MM.1S (cell line): ENCODE measurements around the gene UBASH3A.

ENCODE experiments used
- DNase-seq: peaks from one replicate; pipeline ENCODE4 v3.0.0-alpha.2; 2015
- H2AFZ ChIP-seq: fragments of 300-600 bp; sonication (generic); 2 replicates; pipeline ENCODE4 v1.6.0; 2016; ENCODE audit warnings: antibody characterized with exemption, low read length
- H3F3A ChIP-seq: fragments of 300-600 bp; sonication (generic); 2 replicates; pipeline ENCODE4 v1.6.1; 2016; ENCODE audit warnings: mild to moderate bottlenecking, antibody characterized with exemption, low read length, moderate library complexity, mixed read lengths; ENCODE audit not compliant: insufficient read depth
- H3K27ac ChIP-seq: fragments of 300-600 bp; sonication (generic); 2 replicates; pipeline ENCODE4 v1.5.1; 2016; ENCODE audit warnings: mild to moderate bottlenecking, low read length
- H3K27me3 ChIP-seq: fragments of 300-600 bp; sonication (generic); replicated peaks from 2 replicates; pipeline ENCODE4 v1.6.0; 2016; ENCODE audit warnings: low read length; ENCODE audit not compliant: insufficient read depth
- H3K36me3 ChIP-seq: fragments of 300-600 bp; sonication (generic); replicated peaks from 2 replicates; pipeline ENCODE4 v1.6.1; 2016; ENCODE audit warnings: mild to moderate bottlenecking, low read length, mixed read lengths; ENCODE audit not compliant: insufficient read depth
- H3K4me1 ChIP-seq: fragments of 300-600 bp; sonication (generic); 2 replicates; pipeline ENCODE4 v1.6.1; 2016; ENCODE audit warnings: low read length, mixed read lengths
- H3K4me2 ChIP-seq: fragments of 300-600 bp; sonication (generic); 2 replicates; pipeline ENCODE4 v1.6.0; 2016; ENCODE audit warnings: low read depth, low read length
- H3K4me3 ChIP-seq: fragments of 300-600 bp; sonication (generic); 2 replicates; pipeline ENCODE4 v1.5.1; 2016; ENCODE audit warnings: low read length, mixed read lengths
- H3K79me2 ChIP-seq: fragments of 300-600 bp; sonication (generic); 2 replicates; pipeline ENCODE4 v1.6.1; 2016; ENCODE audit warnings: mixed run types, low read length, mixed read lengths
- H3K9ac ChIP-seq: fragments of 300-600 bp; sonication (generic); 2 replicates; pipeline ENCODE4 v1.6.1; 2016; ENCODE audit warnings: low read length, mixed read lengths
- H3K9me2 ChIP-seq: fragments of 300-600 bp; sonication (generic); replicated peaks from 2 replicates; pipeline ENCODE4 v1.6.1; 2016; ENCODE audit warnings: mild to moderate bottlenecking, low read length, mixed read lengths; ENCODE audit not compliant: insufficient read depth
- H3K9me3 ChIP-seq: fragments of 300-600 bp; sonication (generic); replicated peaks from 2 replicates; pipeline ENCODE4 v1.6.1; 2016; ENCODE audit warnings: mild to moderate bottlenecking, low read length, mixed read lengths; ENCODE audit not compliant: insufficient read depth
- H4K20me1 ChIP-seq: fragments of 300-600 bp; sonication (generic); 2 replicates; pipeline ENCODE4 v1.6.1; 2016; ENCODE audit warnings: mild to moderate bottlenecking, low read length, moderate library complexity, mixed read lengths; ENCODE audit not compliant: insufficient read depth
- EZH2 ChIP-seq: fragments of 300-600 bp; sonication (generic); optimal IDR thresholded peaks from 2 replicates; pipeline ENCODE3; 2017; ENCODE audit warnings: low read depth, mild to moderate bottlenecking, antibody characterized with exemption, low read length, mixed read lengths
- EZH2phosphoT487 ChIP-seq: fragments of 300-600 bp; sonication (generic); IDR thresholded peaks from 2 replicates; pipeline ENCODE4 v1.6.1; 2018; ENCODE audit warnings: antibody characterized with exemption, low read length
- TF ChIP-seq, protein P1 (sequence below): fragments of 300-600 bp; sonication (generic); IDR thresholded peaks from 2 replicates; pipeline ENCODE4 v1.5.1; 2016; ENCODE audit warnings: antibody characterized with exemption, low read length, mixed read lengths

The UBASH3A gene

DNA sequence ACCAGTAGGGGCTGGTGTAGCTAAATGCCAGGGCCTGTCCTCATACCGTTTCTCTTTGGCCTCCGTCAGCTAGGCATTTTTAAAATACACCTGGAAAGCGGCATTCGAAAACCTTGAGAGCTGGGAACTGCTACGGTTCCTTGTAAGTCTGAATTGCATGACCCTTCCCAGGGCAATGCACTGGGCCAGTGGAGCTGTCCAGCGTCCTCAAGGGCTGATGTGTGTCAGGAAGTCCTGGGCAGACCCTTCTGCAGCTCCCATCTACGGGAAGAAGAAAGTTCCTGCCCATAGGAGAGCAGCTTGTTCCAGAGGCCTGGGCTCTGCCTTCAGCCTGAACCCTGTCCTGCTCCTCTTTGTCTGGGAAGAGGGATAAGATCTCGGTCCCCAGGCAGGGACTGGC is 34.1 kb downstream of the UBASH3A start:
- no peak overlapping the region for H3K9ac ChIP-seq
- no peak overlapping the region for H3K27ac ChIP-seq
- no peaks in the 10 kb centered on the region for H3K4me1 ChIP-seq
- H3K27me3 ChIP-seq = peaks cover 99% of the 10 kb centered on the region
- TF ChIP-seq EZH2phosphoT487 (no peak), EZH2 (no peak)
- TF ChIP-seq, protein P1, sequence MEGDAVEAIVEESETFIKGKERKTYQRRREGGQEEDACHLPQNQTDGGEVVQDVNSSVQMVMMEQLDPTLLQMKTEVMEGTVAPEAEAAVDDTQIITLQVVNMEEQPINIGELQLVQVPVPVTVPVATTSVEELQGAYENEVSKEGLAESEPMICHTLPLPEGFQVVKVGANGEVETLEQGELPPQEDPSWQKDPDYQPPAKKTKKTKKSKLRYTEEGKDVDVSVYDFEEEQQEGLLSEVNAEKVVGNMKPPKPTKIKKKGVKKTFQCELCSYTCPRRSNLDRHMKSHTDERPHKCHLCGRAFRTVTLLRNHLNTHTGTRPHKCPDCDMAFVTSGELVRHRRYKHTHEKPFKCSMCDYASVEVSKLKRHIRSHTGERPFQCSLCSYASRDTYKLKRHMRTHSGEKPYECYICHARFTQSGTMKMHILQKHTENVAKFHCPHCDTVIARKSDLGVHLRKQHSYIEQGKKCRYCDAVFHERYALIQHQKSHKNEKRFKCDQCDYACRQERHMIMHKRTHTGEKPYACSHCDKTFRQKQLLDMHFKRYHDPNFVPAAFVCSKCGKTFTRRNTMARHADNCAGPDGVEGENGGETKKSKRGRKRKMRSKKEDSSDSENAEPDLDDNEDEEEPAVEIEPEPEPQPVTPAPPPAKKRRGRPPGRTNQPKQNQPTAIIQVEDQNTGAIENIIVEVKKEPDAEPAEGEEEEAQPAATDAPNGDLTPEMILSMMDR = no peak
- DNase-seq = peak; percentile 27
- H3K4me2 ChIP-seq = no peak overlapping the region
- no peak overlapping the region for H3K4me3 ChIP-seq
- no peaks in the 10 kb centered on the region for H3F3A ChIP-seq
- H3K36me3 ChIP-seq = no peaks in the 10 kb centered on the region
- no peaks in the 10 kb centered on the region for H4K20me1 ChIP-seq
- H2AFZ ChIP-seq = no peak overlapping the region
- no peaks in the 10 kb centered on the region for H3K79me2 ChIP-seq
- no peaks in the 10 kb centered on the region for H3K9me3 ChIP-seq
- no peaks in the 10 kb centered on the region for H3K9me2 ChIP-seq

DNA sequence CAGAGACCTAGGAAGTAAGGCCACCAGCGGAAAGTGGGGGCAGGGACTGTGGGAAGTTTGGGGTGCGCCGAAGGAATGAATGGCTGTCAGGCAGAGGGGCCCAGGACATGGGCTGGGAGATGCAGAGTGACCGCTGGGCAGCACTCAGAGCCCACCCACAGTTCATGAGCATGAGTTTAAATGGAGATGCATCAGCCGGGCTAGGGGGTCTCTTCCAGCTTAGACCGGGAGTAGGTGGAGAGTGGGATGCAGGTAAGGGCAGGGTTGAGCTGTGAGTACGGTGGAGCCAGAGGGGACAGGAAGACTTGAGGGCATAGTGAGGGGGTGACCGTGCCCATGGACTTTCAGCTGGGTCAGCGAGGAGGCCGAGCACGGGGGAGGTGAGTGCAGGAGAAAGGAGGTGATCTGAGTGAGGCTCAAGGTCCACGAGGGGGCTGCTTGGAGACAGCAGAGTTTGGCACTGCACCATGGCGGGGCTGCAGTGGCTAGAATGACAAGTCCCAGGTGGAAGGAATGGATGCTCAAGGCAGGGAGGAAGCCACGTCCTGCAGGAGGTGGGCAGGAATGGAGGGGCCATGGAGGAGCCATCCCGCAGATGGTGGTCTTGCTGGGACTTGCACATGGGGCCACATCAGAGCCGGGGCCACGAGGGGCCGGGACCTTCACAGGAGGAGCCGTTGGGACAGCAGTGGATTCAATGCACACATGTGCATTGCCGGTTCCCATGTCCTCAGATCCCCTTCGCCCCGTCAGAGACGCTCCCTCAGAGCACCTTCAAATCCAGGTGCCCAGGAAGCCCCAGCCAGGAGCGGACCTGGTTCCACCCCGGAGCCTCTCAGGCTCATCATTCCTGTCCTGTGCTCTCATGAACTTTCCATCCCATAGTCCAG is 34.9 kb downstream of the UBASH3A start:
- no peak overlapping the region for H3K9ac ChIP-seq
- H3K79me2 ChIP-seq = no peaks in the 10 kb centered on the region
- H3F3A ChIP-seq = no peaks in the 10 kb centered on the region
- peaks cover 99% of the 10 kb centered on the region for H3K27me3 ChIP-seq
- no peak for DNase-seq
- H2AFZ ChIP-seq = no peak overlapping the region
- H3K4me1 ChIP-seq = no peaks in the 10 kb centered on the region
- no peaks in the 10 kb centered on the region for H3K36me3 ChIP-seq
- no peak overlapping the region for H3K27ac ChIP-seq
- TF ChIP-seq EZH2phosphoT487 = no peak
- TF ChIP-seq, protein P1 = no peak
- no peak for TF ChIP-seq EZH2
- H3K9me3 ChIP-seq = no peaks in the 10 kb centered on the region
- H3K4me3 ChIP-seq = no peak overlapping the region
- no peak overlapping the region for H3K4me2 ChIP-seq
- no peaks in the 10 kb centered on the region for H4K20me1 ChIP-seq
- no peaks in the 10 kb centered on the region for H3K9me2 ChIP-seq

DNA sequence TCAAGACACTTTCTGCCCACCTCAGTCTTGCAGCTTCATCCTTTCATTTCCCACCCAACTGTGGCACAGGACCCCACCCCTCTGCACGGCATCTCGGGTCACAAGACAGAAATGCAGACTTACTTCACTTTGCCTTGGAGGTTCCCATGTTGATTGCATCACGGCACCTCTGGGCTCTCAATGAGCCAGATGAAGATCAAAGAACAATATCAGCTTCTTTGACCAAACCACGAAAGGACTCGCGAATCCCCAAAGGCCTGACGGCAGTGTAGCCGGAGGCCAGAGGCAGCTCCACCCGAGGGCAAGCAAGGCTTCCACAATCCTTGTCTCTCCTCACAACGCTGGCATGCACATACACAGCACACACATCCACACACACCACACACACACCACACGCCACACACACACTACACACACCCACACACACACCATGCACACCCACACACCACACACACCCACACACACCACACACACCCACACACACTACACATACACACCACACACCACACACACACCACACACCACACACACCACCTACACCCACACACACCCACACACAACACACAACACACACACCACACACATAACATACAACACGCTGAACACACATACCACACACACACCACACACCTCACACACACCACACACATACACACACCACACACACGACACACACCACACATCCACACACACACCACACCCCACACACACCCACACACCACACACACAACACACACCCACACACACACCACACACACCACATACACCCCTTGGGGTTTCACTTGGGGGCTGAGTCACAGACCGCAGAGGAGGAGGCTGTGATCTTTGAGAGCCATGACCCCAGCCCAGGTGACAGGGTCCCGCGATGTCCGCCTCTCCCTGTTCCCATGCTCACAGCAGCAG is 35.8 kb downstream of the UBASH3A start:
- H3F3A ChIP-seq = no peaks in the 10 kb centered on the region
- H3K27ac ChIP-seq = no peak overlapping the region
- H3K4me1 ChIP-seq = no peaks in the 10 kb centered on the region
- DNase-seq = no peak
- H4K20me1 ChIP-seq = no peaks in the 10 kb centered on the region
- TF ChIP-seq, protein P1 = no peak
- TF ChIP-seq EZH2phosphoT487 (no peak), EZH2 (no peak)
- H3K9ac ChIP-seq = no peak overlapping the region
- H3K27me3 ChIP-seq = peaks cover 99% of the 10 kb centered on the region
- H3K4me3 ChIP-seq = no peak overlapping the region
- H3K79me2 ChIP-seq = no peaks in the 10 kb centered on the region
- H2AFZ ChIP-seq = no peak overlapping the region
- H3K9me3 ChIP-seq = no peaks in the 10 kb centered on the region
- H3K9me2 ChIP-seq = no peaks in the 10 kb centered on the region
- H3K4me2 ChIP-seq = no peak overlapping the region
- H3K36me3 ChIP-seq = no peaks in the 10 kb centered on the region
